Measurements from ENCODE around the gene TM4SF20. TPM values are rescaled to one million over a fixed set of nuclear protein-coding genes. Genes with fewer than 3 reads are reported as not detected.
A peak's percentile ranks its signal among the peaks of the same experiment; 100 is the strongest.

Gene TM4SF20, protein sequence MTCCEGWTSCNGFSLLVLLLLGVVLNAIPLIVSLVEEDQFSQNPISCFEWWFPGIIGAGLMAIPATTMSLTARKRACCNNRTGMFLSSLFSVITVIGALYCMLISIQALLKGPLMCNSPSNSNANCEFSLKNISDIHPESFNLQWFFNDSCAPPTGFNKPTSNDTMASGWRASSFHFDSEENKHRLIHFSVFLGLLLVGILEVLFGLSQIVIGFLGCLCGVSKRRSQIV
- not detected for total RNA-seq

DNA sequence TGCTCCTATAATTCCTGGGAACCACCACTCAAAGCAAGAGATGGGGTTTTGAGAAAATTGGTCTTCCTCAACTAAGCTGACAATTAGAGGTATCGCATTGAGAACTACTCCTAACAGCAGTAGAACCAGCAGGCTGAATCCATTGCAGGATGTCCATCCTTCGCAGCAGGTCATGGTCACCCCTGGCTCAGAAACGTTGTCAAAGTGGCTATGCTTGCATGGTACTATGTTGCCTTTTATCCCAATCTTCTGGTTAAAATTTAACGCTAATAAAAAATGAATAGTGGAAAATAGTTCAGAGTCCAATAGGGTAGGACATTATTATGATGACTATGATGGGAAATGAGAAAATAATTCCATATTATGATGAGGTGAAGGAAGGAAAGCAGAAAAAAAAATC, at the start of gene TM4SF20:
TM4SF20 (minus strand) TSS at position 212 of the 400 bp plus-strand sequence; CDS start at position 174, 38 bp downstream.
- H3K36me3 Mint-ChIP-seq = no peaks in the 10 kb centered on the region
- no peak for DNase-seq
- H3K27ac Mint-ChIP-seq = no peak within 1 kb of the TSS
- CTCF ChIA-PET = interaction anchor here (0.9 to 2.5 kb wide), 2 partner anchors 14 to 90 kb away, joined by 3 to 9 read pairs; no protein-coding TSS in a partner anchor
- H3K4me1 Mint-ChIP-seq (ENCODE audit: low read depth) = peaks cover 14% of the 10 kb centered on the region
- POLR2A ChIA-PET = no interaction called here
- intact Hi-C loops (cut with micrococcal nuclease) = no loop called here
- H3K4me3 Mint-ChIP-seq = no peak within 1 kb of the TSS
- H3K27me3 Mint-ChIP-seq = peaks cover 2% of the 10 kb centered on the region
- H3K9me3 Mint-ChIP-seq = peaks cover 3% of the 10 kb centered on the region

DNA sequence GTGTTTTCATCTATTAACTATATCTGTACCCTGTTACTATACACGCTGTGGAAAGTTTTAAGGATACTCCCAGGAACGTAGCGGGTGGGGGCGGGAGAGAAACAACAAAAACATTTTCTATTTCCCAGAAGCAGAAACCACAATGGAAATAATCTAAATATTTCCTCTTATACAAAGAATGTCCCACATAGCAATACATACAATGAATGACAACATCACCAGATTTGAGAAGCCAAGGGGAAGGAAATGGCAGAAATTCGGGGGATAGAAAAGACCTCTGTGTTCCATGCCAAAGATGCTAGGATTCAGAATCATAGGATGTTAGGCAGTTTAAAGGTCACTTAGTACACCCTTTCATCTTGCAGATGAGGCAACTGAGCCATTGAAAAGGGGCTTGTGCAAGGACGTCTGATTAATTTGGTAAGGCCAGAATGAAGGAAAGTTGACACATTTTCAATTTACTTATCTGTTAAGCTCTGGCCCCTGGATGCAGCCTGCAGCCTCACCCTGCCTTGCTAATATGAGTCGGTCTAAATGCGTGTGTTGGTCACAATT, 49.7 kb upstream of the TM4SF20 start:
- Mint-ChIP-seq H3K27ac (no peak overlapping the region), H3K4me3 (no peak overlapping the region), H3K27me3 (no peaks in the 10 kb centered on the region), H3K4me1 (ENCODE audit: low read depth) (peaks cover 7% of the 10 kb centered on the region), H3K36me3 (peaks cover 17% of the 10 kb centered on the region), H3K9me3 (peaks cover 17% of the 10 kb centered on the region)
- intact Hi-C loops (cut with micrococcal nuclease) = no loop called here
- CTCF ChIA-PET = no interaction called here
- POLR2A ChIA-PET = no interaction called here
- no peak for DNase-seq

DNA sequence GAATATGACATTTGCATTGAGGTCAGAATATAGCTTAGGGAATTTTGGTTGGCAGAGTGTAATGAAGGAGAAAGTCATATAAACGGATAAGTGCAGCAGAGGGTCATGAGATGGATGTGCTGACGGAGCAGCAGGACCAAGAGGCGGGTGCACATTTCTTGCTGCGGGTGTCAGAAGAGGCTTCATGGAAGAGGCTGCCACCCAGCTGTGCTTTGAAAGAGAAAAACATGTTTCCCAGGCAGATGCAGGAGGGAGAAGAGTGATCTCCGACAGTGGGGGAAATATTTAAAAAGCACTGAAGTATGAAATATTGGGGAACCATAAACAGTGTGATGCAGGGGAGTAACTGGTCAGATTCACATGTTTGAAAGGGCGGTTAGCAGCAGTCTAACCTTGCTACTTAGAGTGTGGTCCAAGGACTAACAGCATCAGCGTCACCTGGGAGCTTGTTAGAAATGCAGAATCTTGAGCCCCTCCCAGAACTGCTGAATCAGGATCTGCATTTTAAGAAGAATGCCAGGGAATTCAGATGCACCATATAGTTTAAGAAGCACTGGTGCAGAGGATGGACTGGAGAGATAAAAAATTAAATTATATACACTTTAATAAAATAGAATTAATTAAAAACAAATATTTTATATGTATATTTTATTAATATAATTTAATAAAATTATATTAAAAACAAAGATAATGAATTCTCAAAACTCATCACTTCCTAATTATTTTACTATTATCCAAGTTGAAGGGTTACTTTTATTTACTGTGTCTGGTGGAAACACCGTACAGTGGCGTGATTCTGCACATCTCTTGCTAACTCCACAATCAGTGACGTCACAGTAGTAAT, 44.8 kb upstream of the TM4SF20 start:
- H3K27ac Mint-ChIP-seq = no peak overlapping the region
- H3K9me3 Mint-ChIP-seq = no peaks in the 10 kb centered on the region
- POLR2A ChIA-PET = no interaction called here
- H3K4me1 Mint-ChIP-seq (ENCODE audit: low read depth) = peaks cover 5% of the 10 kb centered on the region
- no peaks in the 10 kb centered on the region for H3K27me3 Mint-ChIP-seq
- intact Hi-C loops (cut with micrococcal nuclease) = no loop called here
- no peaks in the 10 kb centered on the region for H3K36me3 Mint-ChIP-seq
- no peak for DNase-seq
- no peak overlapping the region for H3K4me3 Mint-ChIP-seq
- CTCF ChIA-PET = no interaction called here

DNA sequence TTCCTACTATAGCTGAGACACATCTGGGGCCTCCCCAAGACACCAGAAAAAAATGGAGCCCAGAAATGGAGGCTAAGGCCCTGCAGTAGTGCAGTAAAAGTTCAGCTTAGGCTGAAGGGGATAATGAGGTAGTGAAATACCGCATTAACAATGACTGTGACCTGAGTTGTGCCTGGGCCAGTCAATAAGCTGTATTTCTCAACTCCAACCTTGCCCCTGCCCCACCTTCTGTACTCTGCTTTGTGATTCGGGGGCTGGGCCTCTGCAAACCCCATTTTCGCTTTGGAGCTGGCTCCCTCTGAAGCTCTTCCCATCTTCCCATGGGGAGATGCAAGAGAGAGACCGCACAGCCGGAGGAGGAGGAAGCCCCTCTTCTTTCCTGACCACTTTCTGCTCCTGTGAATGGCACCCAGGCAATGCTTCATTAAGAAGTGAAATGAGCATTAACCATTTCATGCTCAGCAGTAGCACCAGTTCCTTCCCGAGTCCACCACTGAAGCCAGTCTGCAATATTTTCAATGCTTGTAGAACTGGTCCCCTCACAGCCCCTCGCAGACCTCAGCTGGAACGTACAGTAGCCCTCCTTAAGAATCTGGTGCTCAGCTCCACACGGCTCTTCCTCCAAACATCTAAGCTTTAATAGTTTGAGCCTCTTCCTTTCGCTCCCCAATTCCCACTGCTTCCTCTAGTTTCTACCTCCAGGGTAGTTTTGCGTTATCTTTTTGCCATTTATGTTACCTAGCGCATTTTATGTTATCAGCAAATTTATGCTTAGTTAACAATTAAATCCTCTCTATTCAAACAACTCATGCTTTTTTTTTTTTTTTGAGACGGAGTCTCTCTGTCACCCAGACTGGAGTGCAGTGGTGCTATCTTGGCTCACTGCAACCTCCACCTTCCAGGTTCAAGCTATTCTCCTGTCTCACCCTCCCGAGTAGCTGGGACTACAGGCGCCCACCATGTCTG, 41.3 kb upstream of the TM4SF20 start:
- DNase-seq = no peak
- Mint-ChIP-seq H3K27me3 (no peaks in the 10 kb centered on the region), H3K27ac (no peak overlapping the region), H3K4me1 (ENCODE audit: low read depth) (peaks cover 11% of the 10 kb centered on the region), H3K9me3 (no peaks in the 10 kb centered on the region), H3K4me3 (no peak overlapping the region), H3K36me3 (no peaks in the 10 kb centered on the region)
- POLR2A ChIA-PET = no interaction called here
- CTCF ChIA-PET = no interaction called here
- intact Hi-C loops (cut with micrococcal nuclease) = no loop called here

DNA sequence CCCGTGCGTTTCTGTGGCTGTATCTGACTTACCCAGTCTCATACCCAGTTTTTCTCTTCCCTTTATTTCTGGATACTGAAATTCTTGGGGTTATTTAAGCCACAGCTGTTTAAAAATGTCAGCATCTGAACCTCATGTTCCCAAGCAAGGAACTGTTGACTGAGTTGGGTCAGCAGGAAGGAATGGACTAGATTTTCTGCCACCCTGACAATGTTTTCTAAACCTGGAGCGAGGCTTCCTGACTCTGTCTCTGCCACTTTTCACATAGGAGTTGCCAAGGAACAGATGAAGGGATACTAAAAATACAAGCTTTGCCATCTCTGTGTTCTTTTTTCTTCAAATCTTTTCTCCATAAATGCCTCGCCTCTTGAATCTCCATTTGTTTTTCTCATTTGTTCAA, 37.6 kb upstream of the TM4SF20 start:
- CTCF ChIA-PET = no interaction called here
- Mint-ChIP-seq H3K4me3 (no peak overlapping the region), H3K4me1 (ENCODE audit: low read depth) (peaks cover 37% of the 10 kb centered on the region), H3K36me3 (no peaks in the 10 kb centered on the region), H3K27me3 (no peaks in the 10 kb centered on the region), H3K27ac (no peak overlapping the region), H3K9me3 (no peaks in the 10 kb centered on the region)
- intact Hi-C loops (cut with micrococcal nuclease) = no loop called here
- POLR2A ChIA-PET = no interaction called here
- DNase-seq = no peak

DNA sequence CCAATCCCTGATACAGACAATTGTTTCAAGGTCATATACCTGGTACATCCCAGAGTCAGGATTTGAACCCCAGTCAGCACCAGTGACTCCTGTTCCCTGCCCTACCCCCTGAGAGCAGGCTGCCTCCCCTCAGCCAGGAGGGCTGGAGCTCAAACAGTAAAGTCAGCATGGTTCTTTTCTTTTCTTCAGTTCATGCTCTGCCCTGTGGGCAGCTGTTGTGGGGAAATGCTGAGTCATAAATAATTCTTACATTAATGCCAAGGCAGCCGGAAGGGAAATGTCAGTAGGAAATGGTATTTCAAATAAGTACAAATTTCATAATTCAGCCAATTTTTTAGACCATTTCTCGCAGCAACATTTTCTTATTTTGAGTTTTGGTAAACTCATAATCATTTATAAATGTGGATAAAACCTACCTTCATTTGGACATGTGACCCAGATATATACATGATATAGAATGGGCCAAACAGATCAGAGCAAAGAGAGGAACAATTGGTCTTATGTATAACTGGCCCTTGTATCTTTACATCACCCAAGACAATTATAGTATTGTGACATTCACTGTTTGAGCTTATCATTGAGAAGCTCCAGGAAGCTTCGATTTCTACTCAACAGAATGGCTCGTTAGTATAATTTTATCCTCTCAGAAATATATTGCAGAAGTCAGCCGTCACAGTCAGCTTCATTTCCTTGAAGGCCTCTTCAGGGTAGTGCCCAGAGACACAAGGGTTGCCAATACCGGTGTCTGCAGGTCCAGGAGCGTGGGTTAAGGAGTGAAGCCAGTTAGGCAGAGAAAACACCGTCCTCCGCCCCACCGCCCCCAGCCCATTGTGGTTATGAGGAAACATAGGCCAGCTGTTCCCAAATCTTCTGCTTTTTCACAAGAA, 36.7 kb upstream of the TM4SF20 start:
- POLR2A ChIA-PET = no interaction called here
- intact Hi-C loops (cut with micrococcal nuclease) = no loop called here
- DNase-seq = peak; percentile 24
- no peaks in the 10 kb centered on the region for H3K9me3 Mint-ChIP-seq
- no peak overlapping the region for H3K4me3 Mint-ChIP-seq
- H3K27ac Mint-ChIP-seq = peak overlapping the region; percentile 71
- CTCF ChIA-PET = interaction anchor here (0.6 kb wide), 1 partner anchor 44 kb away, joined by 3 read pairs; no protein-coding TSS in a partner anchor
- H3K4me1 Mint-ChIP-seq (ENCODE audit: low read depth) = peaks cover 46% of the 10 kb centered on the region
- no peaks in the 10 kb centered on the region for H3K27me3 Mint-ChIP-seq
- no peaks in the 10 kb centered on the region for H3K36me3 Mint-ChIP-seq

DNA sequence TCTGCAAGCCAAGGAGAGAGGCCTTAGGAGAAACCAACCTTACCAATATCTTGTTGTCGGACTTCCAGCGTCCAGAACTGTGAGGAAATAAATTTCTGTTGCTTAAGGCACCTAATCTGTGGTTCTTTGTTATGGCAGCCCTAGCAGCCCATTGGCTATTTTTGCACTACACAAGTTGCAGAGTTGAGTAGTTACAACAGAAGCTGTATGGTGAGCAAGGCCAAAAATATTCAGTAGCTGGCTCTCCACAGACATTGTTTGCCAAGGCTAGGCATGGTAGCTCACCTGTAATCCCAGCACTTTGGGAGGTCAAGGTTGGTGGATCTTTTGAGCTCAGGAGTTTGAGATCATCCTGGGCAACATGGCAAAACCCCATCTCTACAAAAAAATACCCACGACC, 35.7 kb upstream of the TM4SF20 start:
- DNase-seq = no peak
- Mint-ChIP-seq H3K36me3 (no peaks in the 10 kb centered on the region), H3K4me1 (ENCODE audit: low read depth) (peaks cover 52% of the 10 kb centered on the region), H3K27ac (no peak overlapping the region), H3K9me3 (no peaks in the 10 kb centered on the region), H3K4me3 (no peak overlapping the region), H3K27me3 (no peaks in the 10 kb centered on the region)
- ChIA-PET POLR2A (no interaction called here), CTCF (interaction anchor here (0.6 kb wide), 1 partner anchor 43 kb away, joined by 3 read pairs; no protein-coding TSS in a partner anchor)
- intact Hi-C loops (cut with micrococcal nuclease) = loop anchor here (5.0 kb wide), 3 partner anchors 88 to 578 kb away; partner anchors contain the start of genes MFF and RHBDD1

DNA sequence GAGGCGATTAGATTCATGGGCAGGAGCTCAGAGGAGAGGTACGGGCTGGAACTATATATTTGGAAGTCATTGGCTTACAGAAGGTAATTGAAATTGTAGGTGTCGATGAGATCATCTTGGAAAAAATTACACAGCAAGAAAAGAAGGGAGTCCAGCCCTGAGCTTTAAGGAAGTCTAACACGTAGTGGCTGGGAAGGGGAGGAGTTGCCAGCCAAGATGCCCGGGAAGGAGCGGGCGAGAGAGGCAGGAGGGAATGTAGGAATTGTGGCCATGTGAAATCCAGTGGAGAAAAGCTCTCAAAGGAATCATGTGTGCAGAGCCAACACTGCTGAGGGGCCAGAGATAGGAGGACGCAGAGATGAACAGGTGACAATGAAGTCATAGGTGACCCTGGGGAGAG, 34.3 kb upstream of the TM4SF20 start:
- Mint-ChIP-seq H3K4me3 (no peak overlapping the region), H3K27ac (peak overlapping the region; percentile 15), H3K4me1 (ENCODE audit: low read depth) (peaks cover 52% of the 10 kb centered on the region), H3K9me3 (no peaks in the 10 kb centered on the region), H3K27me3 (no peaks in the 10 kb centered on the region), H3K36me3 (no peaks in the 10 kb centered on the region)
- intact Hi-C loops (cut with micrococcal nuclease) = loop anchor here (5.0 kb wide), 3 partner anchors 86 to 576 kb away; partner anchors contain the start of genes MFF and RHBDD1
- ChIA-PET CTCF (interaction anchor here (0.6 kb wide), 1 partner anchor 50 kb away, joined by 3 read pairs; no protein-coding TSS in a partner anchor), POLR2A (interaction anchor here (0.5 kb wide), 1 partner anchor 12 kb away, joined by 3 read pairs; no protein-coding TSS in a partner anchor)
- DNase-seq = no peak

DNA sequence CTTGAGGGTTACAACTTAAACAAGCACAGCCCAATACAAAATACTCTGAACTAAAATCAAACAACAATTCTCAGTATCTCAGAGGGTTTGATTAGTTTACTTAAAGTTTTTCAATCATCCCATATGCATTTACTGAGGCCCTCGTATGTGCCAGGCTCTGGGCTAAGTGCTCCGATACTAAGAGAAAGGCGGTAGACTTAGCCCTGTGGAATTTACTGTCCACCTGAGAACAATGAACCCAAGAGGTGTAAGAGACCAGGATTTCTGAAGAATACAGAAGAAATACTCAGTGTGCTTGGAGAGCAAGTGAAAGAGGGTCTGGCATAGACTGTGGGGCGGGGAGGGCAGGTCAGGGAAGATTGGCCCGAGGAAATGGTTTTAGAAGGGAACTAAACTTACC, 33.8 kb upstream of the TM4SF20 start:
- H3K27ac Mint-ChIP-seq = peak overlapping the region; percentile 15
- H3K4me3 Mint-ChIP-seq = no peak overlapping the region
- H3K4me1 Mint-ChIP-seq (ENCODE audit: low read depth) = peaks cover 54% of the 10 kb centered on the region
- no peaks in the 10 kb centered on the region for H3K36me3 Mint-ChIP-seq
- no peak for DNase-seq
- CTCF ChIA-PET = no interaction called here
- H3K27me3 Mint-ChIP-seq = no peaks in the 10 kb centered on the region
- POLR2A ChIA-PET = no interaction called here
- intact Hi-C loops (cut with micrococcal nuclease) = loop anchor here (5.0 kb wide), 3 partner anchors 86 to 576 kb away; partner anchors contain the start of genes MFF and RHBDD1
- no peaks in the 10 kb centered on the region for H3K9me3 Mint-ChIP-seq

DNA sequence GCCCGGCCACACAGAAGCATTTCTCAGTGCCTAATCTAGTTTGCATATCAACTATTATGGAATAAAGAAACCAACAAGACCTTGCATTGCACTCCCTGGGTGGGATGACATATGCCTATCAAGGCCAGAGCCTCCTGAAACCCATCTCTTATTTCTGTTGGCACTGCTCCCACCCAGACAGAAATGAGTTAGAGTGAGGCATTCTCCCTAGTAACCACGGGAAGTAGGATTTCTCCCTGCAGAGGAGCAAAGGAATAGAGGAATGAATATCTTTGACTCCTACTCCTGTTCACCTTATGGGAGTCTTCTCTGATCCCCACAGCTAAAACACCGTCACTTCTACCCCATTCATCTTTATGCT, 32.9 kb upstream of the TM4SF20 start:
- H3K9me3 Mint-ChIP-seq = no peaks in the 10 kb centered on the region
- CTCF ChIA-PET = interaction anchor here (1.0 to 1.4 kb wide), 2 partner anchors 52 to 61 kb away, joined by 3 to 5 read pairs; no protein-coding TSS in a partner anchor

More for the DNA sequence above, 32.9 kb upstream of the TM4SF20 start:
- no peak for DNase-seq
- POLR2A ChIA-PET = interaction anchor here (2.4 kb wide), 1 partner anchor 51 kb away, joined by 22 read pairs; no protein-coding TSS in a partner anchor
- Mint-ChIP-seq H3K4me1 (ENCODE audit: low read depth) (peaks cover 55% of the 10 kb centered on the region), H3K36me3 (no peaks in the 10 kb centered on the region), H3K27ac (peak overlapping the region; percentile 89), H3K27me3 (no peaks in the 10 kb centered on the region), H3K4me3 (peak overlapping the region; percentile 11)
- intact Hi-C loops (cut with micrococcal nuclease) = loop anchor here (1.0 to 5.0 kb wide), 6 partner anchors 38 to 575 kb away; partner anchors contain the start of genes MFF and RHBDD1

All from activated CD4-positive, alpha-beta memory T cell treated with anti-CD3 and anti-CD28 coated beads for 36 hours (primary cell).